ENCODE data around the gene PKNOX1.

DNA sequence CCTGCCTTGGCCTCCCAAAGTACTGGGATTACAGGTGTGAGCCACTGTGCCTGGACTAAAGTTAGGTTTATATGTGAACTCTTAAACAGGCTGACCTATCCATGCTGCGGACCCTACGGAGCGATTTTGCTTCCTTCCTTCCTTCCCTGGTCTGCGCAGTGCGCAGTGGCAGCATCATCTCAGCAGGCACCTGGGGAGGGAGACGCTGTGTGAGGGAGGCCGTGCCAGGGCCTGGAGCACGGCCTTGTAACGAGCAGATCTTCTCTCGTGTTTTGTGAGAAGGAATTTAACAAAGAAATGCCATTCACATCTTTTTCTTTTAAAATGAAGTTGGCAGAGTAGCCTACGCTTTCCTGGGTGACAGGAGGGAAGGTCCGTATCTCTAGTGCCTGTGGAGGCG lies 45.8 kb downstream of the PKNOX1 start:
- TF ChIP-seq, protein P1, sequence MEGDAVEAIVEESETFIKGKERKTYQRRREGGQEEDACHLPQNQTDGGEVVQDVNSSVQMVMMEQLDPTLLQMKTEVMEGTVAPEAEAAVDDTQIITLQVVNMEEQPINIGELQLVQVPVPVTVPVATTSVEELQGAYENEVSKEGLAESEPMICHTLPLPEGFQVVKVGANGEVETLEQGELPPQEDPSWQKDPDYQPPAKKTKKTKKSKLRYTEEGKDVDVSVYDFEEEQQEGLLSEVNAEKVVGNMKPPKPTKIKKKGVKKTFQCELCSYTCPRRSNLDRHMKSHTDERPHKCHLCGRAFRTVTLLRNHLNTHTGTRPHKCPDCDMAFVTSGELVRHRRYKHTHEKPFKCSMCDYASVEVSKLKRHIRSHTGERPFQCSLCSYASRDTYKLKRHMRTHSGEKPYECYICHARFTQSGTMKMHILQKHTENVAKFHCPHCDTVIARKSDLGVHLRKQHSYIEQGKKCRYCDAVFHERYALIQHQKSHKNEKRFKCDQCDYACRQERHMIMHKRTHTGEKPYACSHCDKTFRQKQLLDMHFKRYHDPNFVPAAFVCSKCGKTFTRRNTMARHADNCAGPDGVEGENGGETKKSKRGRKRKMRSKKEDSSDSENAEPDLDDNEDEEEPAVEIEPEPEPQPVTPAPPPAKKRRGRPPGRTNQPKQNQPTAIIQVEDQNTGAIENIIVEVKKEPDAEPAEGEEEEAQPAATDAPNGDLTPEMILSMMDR (IDR thresholded peaks at IDR 0.05; ENCODE audit: insufficient read depth, low read length, poor library complexity, severe bottlenecking): no peak
- no peak for TF ChIP-seq EZH2phosphoT487 (conservative IDR thresholded peaks at IDR 0.05; ENCODE audit: low read length)
